ENCODE measurements around the gene PCDH9.

Gene PCDH9

DNA sequence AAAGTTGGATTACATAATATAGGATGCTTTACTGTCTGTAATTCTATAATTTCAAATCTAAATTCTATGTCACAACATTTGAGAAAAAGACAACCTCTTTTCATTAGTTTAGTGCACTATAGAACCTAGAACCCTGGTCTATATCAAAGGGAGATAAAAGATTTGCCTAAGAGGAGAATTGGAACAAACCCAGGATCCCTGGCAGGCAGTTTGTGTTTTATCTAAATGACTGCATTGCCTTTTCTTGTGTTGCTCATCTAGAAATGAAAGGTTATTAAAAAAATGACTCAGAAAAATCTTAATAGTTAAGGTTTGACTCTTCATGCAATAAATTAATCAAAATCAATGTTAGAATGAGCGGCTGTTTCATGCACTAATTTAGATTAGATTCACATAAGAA lies 96.7 kb downstream of the PCDH9 start:
- H3K4me1 ChIP-seq (ENCODE audit: control insufficient read depth, insufficient read depth, low read length): no peaks in the 10 kb centered on the region
- H3K9me3 ChIP-seq (ENCODE audit: control insufficient read depth, low read length): no peaks in the 10 kb centered on the region
- no peak overlapping the region for H3K27ac ChIP-seq (ENCODE audit: insufficient read depth, low read depth, low read length, poor library complexity, severe bottlenecking)
- H3K36me3 ChIP-seq (ENCODE audit: control insufficient read depth, insufficient read depth, low read length): no peaks in the 10 kb centered on the region
- 91 to 100% methylated on average over 1 of the region's 1 CpG for WGBS, 2 experiments
- no peak overlapping the region for H3K4me3 ChIP-seq (ENCODE audit: insufficient read depth, low read depth, low read length)
- H3K27me3 ChIP-seq (ENCODE audit: control insufficient read depth, insufficient read depth, low read length, poor library complexity, severe bottlenecking): no peaks in the 10 kb centered on the region

DNA sequence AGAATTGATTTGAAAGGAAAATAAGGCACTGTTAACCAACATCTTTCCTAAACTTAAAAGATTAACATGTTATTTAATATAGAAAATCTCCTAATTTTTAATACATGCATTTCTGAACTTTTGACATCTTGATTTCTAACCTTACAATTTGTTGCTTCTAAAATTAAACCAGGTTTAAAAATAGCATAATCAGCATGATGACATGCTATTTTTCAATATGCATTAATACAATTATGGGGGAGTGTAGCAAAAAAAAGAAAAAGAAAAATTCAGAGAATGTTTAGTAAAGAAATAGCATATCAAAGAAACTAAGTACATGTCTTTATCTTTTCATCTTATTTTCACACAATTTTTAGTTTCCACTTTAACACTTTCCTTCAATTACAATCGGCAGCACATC lies 98.7 kb downstream of the PCDH9 start:
- Histone ChIP-seq H3K27ac (ENCODE audit: insufficient read depth, low read depth, low read length, poor library complexity, severe bottlenecking) (no peak overlapping the region), H3K36me3 (ENCODE audit: control insufficient read depth, insufficient read depth, low read length) (no peaks in the 10 kb centered on the region), H3K4me1 (ENCODE audit: control insufficient read depth, insufficient read depth, low read length) (peaks cover 6% of the 10 kb centered on the region), H3K9me3 (ENCODE audit: control insufficient read depth, low read length) (no peaks in the 10 kb centered on the region), H3K27me3 (ENCODE audit: control insufficient read depth, insufficient read depth, low read length, poor library complexity, severe bottlenecking) (peaks cover 3% of the 10 kb centered on the region), H3K4me3 (ENCODE audit: insufficient read depth, low read depth, low read length) (no peak overlapping the region)
- WGBS, 2 experiments: 100% methylated on average over 1 of the region's 1 CpG

DNA sequence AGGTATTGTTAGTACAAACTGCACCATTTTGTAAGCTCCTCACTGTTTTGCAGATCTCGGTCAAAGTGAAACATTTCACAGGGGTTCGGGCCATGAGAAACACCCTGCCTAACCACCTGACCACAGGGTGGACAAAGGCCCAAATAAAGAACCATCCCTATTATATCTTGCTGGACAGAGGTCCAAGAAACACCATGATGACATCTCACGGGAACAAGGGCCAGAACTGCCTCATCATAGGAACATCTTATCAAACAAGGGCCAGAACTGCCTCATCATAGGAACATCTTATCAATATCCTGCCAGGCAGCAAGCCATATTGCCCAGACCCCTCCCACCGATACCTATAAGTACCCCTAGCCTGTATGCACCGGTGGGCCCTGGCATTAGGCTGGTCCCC lies 99.7 kb downstream of the PCDH9 start:
- Histone ChIP-seq H3K27ac (ENCODE audit: insufficient read depth, low read depth, low read length, poor library complexity, severe bottlenecking) (no peak overlapping the region), H3K4me1 (ENCODE audit: control insufficient read depth, insufficient read depth, low read length) (peaks cover 6% of the 10 kb centered on the region), H3K36me3 (ENCODE audit: control insufficient read depth, insufficient read depth, low read length) (no peaks in the 10 kb centered on the region), H3K4me3 (ENCODE audit: insufficient read depth, low read depth, low read length) (no peak overlapping the region), H3K9me3 (ENCODE audit: control insufficient read depth, low read length) (no peaks in the 10 kb centered on the region), H3K27me3 (ENCODE audit: control insufficient read depth, insufficient read depth, low read length, poor library complexity, severe bottlenecking) (peaks cover 3% of the 10 kb centered on the region)
- WGBS, 2 experiments: 95 to 98% methylated on average over 4 of the region's 5 CpGs

DNA sequence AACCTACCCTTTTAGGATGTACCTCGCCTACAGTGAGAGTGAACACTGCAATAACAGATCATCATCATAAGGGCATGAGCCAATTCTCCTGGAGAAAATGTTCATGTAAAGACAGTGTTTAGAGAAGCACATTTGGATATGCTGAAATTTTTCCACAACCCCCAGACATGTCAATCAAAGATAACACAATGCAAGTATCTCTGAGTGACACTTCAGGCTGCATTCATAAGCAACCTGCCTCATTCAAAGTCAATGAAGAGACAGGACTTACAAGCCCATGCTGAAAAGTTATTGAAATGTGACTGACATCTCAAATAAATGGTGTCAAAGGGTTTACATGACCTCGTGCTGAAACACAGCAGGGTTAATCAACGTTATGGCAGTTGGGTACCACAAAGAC lies 102.0 kb downstream of the PCDH9 start:
- Histone ChIP-seq H3K27ac (ENCODE audit: insufficient read depth, low read depth, low read length, poor library complexity, severe bottlenecking) (peak overlapping the region; percentile 26), H3K36me3 (ENCODE audit: control insufficient read depth, insufficient read depth, low read length) (no peaks in the 10 kb centered on the region), H3K4me3 (ENCODE audit: insufficient read depth, low read depth, low read length) (no peak overlapping the region), H3K4me1 (ENCODE audit: control insufficient read depth, insufficient read depth, low read length) (peaks cover 6% of the 10 kb centered on the region), H3K9me3 (ENCODE audit: control insufficient read depth, low read length) (no peaks in the 10 kb centered on the region), H3K27me3 (ENCODE audit: control insufficient read depth, insufficient read depth, low read length, poor library complexity, severe bottlenecking) (peaks cover 3% of the 10 kb centered on the region)
- 20 to 29% methylated on average over 2 to 3 of the region's 3 CpGs for WGBS, 2 experiments

DNA sequence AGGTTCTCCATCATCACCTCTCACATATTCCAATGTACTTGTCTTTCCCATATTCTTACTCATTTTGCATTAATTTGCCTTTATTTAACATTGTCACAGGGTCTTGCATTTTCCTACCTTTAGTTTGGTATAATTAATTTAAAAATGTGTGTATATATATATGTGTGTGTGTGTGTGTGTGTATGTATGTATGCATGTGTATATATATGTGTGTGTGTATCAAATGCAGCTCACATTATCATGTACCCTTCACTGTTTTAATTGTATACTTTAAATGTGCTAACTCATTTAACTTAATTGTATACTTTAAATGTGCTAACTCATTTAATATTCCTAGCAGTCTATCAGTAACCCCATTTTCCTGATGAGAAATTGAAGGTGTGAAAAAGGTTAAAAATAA lies 104.5 kb downstream of the PCDH9 start:
- no peaks in the 10 kb centered on the region for H3K36me3 ChIP-seq (ENCODE audit: control insufficient read depth, insufficient read depth, low read length)
- H3K9me3 ChIP-seq (ENCODE audit: control insufficient read depth, low read length): no peaks in the 10 kb centered on the region
- H3K27me3 ChIP-seq (ENCODE audit: control insufficient read depth, insufficient read depth, low read length, poor library complexity, severe bottlenecking): peaks cover 3% of the 10 kb centered on the region
- peaks cover 6% of the 10 kb centered on the region for H3K4me1 ChIP-seq (ENCODE audit: control insufficient read depth, insufficient read depth, low read length)
- no peak overlapping the region for H3K4me3 ChIP-seq (ENCODE audit: insufficient read depth, low read depth, low read length)
- H3K27ac ChIP-seq (ENCODE audit: insufficient read depth, low read depth, low read length, poor library complexity, severe bottlenecking): no peak overlapping the region

DNA sequence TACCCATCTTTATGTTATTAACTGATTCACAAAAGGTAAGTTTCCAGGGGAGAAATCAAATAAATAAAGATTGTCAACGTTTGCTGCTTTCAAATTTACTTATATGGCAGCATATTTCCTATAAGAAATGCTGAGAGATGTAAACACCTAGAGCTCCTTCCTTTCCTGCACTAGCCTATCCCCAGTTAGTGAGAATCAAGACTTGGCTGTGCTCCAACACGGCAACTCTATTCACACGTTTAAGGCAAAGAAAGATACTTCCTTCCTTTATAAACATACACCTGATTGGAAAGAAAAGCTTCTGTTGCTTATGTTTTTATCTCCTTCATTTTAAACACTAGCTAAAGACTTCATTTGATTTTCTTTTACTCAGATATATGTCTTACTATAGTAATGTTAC lies 107.0 kb downstream of the PCDH9 start:
- Histone ChIP-seq H3K4me3 (ENCODE audit: insufficient read depth, low read depth, low read length) (no peak overlapping the region), H3K27me3 (ENCODE audit: control insufficient read depth, insufficient read depth, low read length, poor library complexity, severe bottlenecking) (peaks cover 3% of the 10 kb centered on the region), H3K4me1 (ENCODE audit: control insufficient read depth, insufficient read depth, low read length) (peaks cover 4% of the 10 kb centered on the region), H3K36me3 (ENCODE audit: control insufficient read depth, insufficient read depth, low read length) (no peaks in the 10 kb centered on the region), H3K27ac (ENCODE audit: insufficient read depth, low read depth, low read length, poor library complexity, severe bottlenecking) (no peak overlapping the region), H3K9me3 (ENCODE audit: control insufficient read depth, low read length) (no peaks in the 10 kb centered on the region)
- 50 to 82% methylated on average over 2 to 3 of the region's 3 CpGs for WGBS, 2 experiments

DNA sequence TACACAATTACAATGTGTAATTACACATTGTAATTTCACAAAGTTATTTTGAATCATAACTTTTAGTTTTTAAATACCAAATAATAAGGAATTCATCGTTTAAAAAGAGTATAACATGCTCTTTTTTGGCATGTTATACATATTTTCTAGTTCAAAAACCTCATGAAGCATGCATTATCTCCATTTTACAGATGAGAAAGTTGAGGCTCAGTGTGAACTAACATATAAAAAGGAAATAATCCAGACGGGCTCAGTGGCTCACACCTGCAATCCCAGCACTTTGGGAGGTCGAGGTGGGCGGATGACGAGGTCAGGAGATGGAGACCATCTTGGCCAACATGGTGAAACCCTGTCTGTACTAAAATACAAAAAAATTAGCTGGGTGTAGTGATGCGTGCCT lies 107.9 kb downstream of the PCDH9 start:
- H3K27me3 ChIP-seq (ENCODE audit: control insufficient read depth, insufficient read depth, low read length, poor library complexity, severe bottlenecking): peaks cover 3% of the 10 kb centered on the region
- H3K4me3 ChIP-seq (ENCODE audit: insufficient read depth, low read depth, low read length): no peak overlapping the region
- no peaks in the 10 kb centered on the region for H3K4me1 ChIP-seq (ENCODE audit: control insufficient read depth, insufficient read depth, low read length)
- WGBS, 2 experiments: 74 to 79% methylated on average over 5 to 6 of the region's 6 CpGs
- H3K36me3 ChIP-seq (ENCODE audit: control insufficient read depth, insufficient read depth, low read length): no peaks in the 10 kb centered on the region
- no peaks in the 10 kb centered on the region for H3K9me3 ChIP-seq (ENCODE audit: control insufficient read depth, low read length)
- no peak overlapping the region for H3K27ac ChIP-seq (ENCODE audit: insufficient read depth, low read depth, low read length, poor library complexity, severe bottlenecking)

DNA sequence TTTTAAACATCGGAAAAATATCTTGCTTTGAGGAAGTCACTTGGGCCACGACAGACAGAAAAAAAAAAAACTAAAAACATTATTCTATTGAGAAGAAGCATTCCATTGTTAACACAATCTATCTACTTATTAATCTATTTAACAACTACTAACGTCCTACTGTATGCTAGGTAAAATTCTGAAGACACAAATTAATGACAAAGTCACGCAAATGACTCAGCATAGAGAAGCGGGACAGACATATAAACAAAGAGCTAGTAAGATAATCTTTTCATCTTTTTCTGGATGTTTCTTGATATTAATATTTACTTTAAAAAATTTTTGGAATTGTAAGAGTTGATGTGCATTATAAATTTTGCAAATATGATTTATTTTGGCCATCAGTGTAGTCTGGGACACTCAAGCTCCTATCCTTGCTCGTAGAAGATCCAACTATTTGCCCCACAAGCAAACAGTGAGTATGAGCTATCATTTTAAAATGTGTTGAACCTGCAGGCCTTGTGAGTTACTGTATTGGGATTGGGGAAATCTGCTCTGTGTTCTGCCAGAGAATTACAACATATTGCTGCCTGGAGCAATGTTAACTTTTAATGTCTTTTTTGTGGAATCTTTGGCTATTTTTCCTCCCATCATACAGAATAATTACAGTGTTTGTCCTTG lies 109.1 kb downstream of the PCDH9 start:
- H3K27ac ChIP-seq (ENCODE audit: insufficient read depth, low read depth, low read length, poor library complexity, severe bottlenecking): no peak overlapping the region
- no peaks in the 10 kb centered on the region for H3K9me3 ChIP-seq (ENCODE audit: control insufficient read depth, low read length)
- H3K4me3 ChIP-seq (ENCODE audit: insufficient read depth, low read depth, low read length): no peak overlapping the region
- no peaks in the 10 kb centered on the region for H3K36me3 ChIP-seq (ENCODE audit: control insufficient read depth, insufficient read depth, low read length)
- WGBS, 2 experiments: 83 to 88% methylated on average over 4 to 6 of the region's 6 CpGs
- H3K4me1 ChIP-seq (ENCODE audit: control insufficient read depth, insufficient read depth, low read length): no peaks in the 10 kb centered on the region
- H3K27me3 ChIP-seq (ENCODE audit: control insufficient read depth, insufficient read depth, low read length, poor library complexity, severe bottlenecking): no peaks in the 10 kb centered on the region

DNA sequence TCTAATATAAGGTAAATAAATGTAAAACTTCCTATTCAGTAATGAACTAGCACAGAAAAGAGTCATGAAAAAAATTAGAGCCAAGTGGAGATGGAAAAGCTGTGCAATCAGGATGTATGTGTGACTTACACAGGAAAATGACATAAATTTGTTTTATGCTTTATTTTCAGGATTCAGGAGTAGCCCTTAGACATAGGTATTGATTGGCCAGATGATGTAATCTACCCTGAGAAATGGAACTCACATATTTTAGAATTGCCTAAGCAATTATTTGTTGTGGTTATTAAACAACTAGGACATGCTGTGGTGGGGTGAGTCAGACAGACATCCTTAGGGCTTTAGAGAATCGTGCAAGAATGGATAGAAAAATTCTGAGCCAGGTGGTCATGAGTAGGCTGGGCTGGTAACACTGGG lies 110.6 kb downstream of the PCDH9 start:
- WGBS, 2 experiments: 88 to 89% methylated on average over 1 of the region's 1 CpG
- Histone ChIP-seq H3K9me3 (ENCODE audit: control insufficient read depth, low read length) (no peaks in the 10 kb centered on the region), H3K27me3 (ENCODE audit: control insufficient read depth, insufficient read depth, low read length, poor library complexity, severe bottlenecking) (no peaks in the 10 kb centered on the region), H3K4me1 (ENCODE audit: control insufficient read depth, insufficient read depth, low read length) (no peaks in the 10 kb centered on the region), H3K4me3 (ENCODE audit: insufficient read depth, low read depth, low read length) (no peak overlapping the region), H3K36me3 (ENCODE audit: control insufficient read depth, insufficient read depth, low read length) (no peaks in the 10 kb centered on the region), H3K27ac (ENCODE audit: insufficient read depth, low read depth, low read length, poor library complexity, severe bottlenecking) (no peak overlapping the region)

DNA sequence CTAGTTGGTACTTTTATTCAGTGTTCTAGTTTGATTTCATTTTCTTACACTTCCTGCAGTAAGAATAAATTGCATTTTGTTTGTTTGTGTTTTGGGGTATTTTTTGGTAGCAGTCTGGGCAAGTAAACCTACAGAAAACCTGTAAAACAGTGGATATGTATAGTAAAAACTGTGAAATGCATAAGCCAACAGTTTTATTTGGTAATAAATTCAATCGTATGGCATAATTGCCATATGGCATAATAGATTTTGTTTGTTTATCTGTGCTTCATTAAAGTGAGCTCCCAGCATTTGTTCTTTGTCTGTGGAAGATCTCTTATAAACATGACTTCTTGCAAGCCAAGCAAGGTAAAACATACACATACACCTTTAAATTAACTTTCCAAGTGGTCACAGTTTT lies 111.9 kb downstream of the PCDH9 start:
- H3K27me3 ChIP-seq (ENCODE audit: control insufficient read depth, insufficient read depth, low read length, poor library complexity, severe bottlenecking): no peaks in the 10 kb centered on the region
- H3K4me1 ChIP-seq (ENCODE audit: control insufficient read depth, insufficient read depth, low read length): no peaks in the 10 kb centered on the region
- no peak overlapping the region for H3K27ac ChIP-seq (ENCODE audit: insufficient read depth, low read depth, low read length, poor library complexity, severe bottlenecking)
- H3K9me3 ChIP-seq (ENCODE audit: control insufficient read depth, low read length): no peaks in the 10 kb centered on the region
- H3K36me3 ChIP-seq (ENCODE audit: control insufficient read depth, insufficient read depth, low read length): no peaks in the 10 kb centered on the region
- WGBS, 2 experiments: 100% methylated on average over 1 of the region's 1 CpG
- no peak overlapping the region for H3K4me3 ChIP-seq (ENCODE audit: insufficient read depth, low read depth, low read length)

All from ectodermal cell (in vitro differentiated cells).